HG03342 (cell line): ENCODE data around the gene IGSF21.
"Not testable (repeated sequence)": the region's sequence is repeated elsewhere in the genome, so short reads cannot be mapped to it uniquely, and the experiment has no call there.

Experiments used
- ATAC-seq: cut with Tn5 transposase; IDR thresholded peaks from one replicate; pipeline ENCODE4 v1.9.1; 2021; ENCODE audit warnings: mild to moderate bottlenecking, moderate library complexity; ENCODE audit not compliant: unreplicated experiment

IGSF21 gene

DNA sequence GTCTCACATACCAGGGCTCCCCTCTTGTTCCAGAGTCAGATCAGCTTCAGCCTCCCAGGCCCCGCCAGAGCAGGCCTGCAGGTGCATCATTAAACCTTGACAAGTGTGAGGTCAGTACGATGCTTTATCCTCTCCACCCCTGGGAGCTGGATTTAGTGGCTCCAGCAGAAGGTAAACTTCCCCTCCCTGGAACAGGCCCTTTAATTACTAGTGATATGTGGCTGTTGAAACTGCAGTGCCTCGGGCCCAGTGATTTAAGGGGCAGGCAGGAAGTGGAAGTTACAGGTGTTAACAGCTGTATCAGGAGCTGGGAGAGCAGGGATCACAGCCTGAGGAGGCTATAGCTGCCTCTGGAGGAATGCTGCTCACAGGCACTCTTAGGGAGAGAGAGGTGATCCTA is 240.8 kb downstream of the IGSF21 start:
- ATAC-seq: no peak

DNA sequence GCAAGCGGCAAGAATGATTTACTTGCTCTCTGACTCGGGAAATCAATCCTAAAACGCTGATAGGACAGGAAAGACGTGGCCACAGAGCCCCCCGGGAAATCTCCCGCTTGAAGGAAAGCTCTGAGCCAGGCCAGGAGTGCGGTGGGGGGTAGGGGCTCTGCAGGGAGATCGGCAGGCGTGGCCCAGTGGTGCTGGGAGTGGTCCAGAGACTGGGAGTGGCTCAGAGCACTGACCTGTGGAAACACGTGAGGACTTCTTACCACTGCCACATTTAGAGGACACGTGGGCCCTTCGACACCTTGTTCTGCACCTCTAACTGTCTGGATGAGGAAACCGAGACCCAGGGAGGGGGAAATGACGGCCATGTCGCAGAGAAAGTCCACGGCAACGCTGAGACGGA is 243.1 kb downstream of the IGSF21 start:
- ATAC-seq: no peak

DNA sequence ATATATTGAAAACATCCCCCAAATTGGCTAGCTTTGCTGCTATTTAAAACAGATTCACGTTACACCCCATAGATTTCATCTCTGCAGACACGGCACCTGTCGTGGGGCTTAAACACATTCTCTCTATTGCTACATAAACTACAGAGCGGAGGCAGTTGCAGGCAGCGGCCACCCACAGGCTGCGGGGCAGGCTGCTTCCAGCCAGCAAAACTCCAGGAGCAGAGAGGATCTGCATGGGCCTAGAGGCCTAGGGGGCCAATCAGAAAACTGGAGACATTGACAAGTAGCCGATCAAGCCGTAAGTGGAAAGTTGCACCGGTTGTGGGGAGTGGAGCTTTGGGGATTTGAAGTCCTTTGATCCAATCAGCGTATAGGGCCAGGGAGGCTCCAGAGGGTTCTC is 244.1 kb downstream of the IGSF21 start:
- no peak for ATAC-seq

DNA sequence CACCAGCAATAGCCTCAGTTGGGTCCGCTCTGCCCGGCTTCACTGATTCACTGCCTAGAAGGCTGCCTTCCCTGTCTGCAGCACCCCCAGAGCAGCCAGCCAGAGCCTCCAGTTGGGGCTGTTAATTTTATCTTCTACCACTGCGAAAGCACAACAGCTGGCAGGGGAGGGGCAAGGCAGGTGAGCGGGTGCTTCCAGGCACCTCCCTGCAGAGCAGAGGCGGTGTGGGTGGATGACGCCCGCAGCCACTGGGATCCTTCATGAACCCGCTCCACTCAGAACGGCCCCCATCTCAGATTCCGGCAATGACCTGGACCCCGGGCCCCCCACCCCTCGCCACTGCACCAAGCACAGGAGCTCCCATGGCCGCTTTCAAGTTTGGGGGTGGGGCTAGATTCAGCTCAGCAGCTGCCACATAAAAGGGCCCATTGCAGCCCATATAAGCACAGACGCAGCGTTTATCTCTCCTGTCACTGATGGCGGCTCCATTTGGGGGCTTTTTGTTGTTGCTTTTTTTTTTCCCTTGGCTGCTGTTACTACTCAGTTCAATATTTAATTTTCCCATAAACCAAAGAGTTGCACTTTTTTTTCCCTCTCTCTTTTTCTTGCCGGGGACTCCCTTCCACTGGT is 245.2 kb downstream of the IGSF21 start:
- ATAC-seq: no peak

DNA sequence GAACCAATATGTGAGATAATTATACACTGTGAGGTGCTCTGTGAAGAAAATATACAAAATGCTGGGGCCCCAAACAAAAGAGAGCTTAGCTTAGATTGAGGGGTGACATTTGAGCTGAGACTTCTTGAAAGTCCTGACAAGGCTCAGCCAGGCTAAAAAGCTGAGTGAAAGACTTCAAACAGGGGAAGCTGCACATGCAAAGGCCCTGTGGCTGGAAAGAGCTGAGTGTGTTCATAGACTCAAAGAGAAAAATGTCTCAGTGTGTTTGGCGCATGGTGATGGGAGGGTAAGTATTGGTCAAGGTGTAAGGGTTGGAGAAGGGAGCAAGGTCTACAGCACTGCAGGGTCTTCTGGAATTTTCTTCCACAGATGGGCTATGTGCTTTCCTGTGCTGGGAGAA is 245.9 kb downstream of the IGSF21 start:
- ATAC-seq: no peak

DNA sequence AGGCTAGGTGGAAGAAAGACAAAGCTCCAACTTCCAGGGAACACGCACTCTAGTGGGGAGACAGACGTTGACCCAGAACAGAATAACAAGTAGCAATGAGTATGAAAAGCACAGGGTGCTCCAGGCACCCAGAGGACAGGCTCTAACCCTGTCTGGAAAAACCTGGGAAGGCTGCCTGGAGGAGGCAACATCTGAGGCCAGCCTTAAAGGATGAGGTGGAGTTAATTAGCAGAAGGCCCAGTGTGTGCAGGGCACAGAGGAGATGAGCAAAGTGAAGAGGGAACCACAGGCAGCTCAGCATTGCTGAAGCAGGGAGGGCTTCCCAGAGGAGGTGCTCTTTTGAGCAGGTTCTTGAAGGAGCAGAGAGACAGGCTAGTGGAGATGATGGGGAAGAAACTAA is 246.4 kb downstream of the IGSF21 start:
- ATAC-seq: no peak

DNA sequence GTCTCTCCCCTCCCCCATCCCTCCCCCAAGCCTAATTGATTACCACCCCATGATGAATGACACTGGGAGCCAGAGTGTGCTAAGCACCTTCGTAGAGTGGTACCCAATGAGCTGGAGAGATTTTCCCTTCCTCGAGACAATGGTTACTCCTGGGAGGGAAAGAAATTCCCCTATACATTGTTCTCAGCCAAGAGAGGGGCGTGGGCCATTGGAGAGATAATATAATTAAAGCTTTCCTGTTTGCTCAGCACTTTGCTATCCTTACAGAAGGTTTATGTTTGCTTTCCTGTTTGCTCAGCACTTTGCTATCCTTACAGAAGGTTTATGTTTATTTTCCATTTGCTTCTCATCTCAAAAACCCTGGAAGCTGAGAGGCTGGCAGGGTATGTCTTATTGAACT is 247.0 kb downstream of the IGSF21 start:
- ATAC-seq: no peak

DNA sequence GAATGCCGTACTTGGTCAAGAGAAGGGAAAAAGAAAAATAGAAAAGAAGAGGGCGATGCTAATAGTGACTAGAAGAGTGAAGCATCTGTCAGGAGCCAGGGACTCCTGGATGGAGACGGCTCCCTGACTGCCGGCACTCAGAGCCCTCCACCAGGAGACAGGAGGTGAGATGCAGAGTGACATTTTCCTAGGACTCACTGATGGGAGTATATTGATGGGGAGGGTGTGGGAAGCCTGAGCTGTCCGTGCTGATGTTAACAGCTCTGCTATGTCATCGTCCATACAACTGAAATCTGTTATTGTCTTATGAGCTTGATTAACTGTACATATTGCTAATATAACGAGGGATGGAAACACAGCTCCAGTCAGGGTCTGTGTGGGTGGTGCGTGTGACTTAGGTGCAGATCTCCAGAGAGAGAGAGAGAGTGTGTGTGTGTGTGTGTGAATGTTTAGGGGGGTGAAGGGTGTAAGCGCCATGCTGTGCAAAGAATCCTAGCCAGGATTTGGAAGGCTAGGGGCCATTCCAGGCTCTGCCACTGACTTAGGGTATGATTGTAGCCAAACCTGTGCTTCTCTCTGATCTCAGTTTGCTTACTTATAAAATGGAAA is 250.1 kb downstream of the IGSF21 start:
- no peak for ATAC-seq

DNA sequence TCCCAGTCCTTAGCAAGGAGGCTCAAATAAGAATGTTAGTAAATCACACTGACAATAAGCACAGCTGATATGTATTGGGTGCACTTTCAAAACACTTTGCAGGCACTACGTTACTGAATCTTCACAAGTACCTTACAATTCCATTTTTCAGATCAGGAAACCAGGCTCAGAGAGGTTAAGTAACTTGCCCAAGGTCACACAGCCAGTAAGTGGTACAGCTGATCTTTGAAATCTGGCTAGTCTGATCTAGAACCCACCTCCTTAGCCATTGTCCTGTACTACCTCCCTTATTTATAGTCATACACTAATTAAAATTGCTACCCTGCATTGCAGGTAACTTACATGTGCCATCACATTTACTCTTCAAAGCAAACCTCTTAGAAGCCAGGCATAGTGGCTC is 251.0 kb downstream of the IGSF21 start:
- no peak for ATAC-seq

DNA sequence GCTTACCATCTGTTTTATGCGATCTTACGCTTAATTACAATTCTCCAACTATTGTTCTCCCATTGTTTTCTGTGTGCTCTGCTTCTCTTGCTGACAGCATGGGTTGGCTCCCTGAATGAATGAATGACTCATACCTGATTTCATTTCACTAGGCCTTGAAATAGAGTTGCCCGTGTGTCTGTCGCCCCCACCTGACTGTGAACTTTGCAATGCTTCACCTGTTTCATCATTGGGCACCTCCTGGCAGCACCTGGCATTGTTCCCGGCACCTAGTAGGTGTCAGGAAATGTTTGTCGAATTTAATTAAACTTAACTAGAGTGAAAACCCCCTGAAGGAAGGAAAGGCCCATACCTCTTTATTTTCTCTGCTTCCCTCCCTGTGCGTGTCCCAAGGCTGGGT is 252.7 kb downstream of the IGSF21 start:
- no peak for ATAC-seq

DNA sequence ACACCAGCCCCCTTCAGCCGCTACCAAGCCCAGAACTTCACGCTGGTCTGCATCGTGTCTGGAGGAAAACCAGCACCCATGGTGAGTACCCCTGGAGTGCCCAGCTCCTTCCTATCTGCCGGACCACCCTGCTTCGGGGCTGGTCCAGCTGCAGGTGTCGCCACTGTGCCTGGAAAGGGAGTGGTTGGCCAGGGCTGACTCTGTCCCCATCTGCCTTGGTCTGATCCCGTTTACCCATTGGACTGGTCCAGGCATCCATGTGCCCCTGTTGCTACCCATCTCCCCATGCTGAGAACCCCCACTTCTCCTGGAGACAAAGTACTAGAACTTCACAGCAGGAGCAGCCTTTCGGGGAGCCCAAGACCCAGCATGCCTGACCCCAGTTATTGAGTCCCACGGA is 254.6 kb downstream of the IGSF21 start:
- no peak for ATAC-seq

DNA sequence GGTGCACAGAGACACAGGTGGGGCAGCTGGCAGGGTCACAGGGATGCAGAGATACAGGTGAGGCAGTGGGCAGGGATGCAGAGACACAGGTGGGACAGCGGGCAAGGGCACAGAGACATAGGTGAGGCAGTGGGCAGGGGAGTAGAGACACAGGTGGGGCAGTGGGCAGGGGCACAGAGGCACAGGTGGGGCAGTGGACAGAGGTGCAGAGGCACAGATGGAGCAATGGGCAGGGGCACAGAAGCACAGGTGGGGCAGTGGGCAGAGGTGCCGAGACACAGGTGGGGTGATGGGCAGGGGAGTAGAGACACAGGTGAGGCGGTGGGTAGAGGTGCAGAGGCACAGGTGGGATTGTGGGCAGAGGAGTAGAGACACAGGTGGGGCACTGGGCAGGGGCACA is 255.8 kb downstream of the IGSF21 start:
- ATAC-seq: no peak

DNA sequence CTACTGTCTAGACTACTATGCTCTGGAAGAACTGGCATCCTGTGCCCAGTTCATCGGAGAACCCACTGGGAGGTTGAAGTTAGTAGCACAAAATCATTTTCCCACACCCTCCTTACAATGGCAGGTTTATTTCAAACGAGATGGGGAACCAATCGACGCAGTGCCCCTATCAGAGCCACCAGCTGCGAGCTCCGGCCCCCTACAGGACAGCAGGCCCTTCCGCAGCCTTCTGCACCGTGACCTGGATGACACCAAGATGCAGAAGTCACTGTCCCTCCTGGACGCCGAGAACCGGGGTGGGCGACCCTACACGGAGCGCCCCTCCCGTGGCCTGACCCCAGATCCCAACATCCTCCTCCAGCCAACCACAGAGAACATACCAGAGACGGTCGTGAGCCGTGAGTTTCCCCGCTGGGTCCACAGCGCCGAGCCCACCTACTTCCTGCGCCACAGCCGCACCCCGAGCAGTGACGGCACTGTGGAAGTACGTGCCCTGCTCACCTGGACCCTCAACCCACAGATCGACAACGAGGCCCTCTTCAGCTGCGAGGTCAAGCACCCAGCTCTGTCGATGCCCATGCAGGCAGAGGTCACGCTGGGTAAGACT is 257.6 kb downstream of the IGSF21 start:
- ATAC-seq: no peak

DNA sequence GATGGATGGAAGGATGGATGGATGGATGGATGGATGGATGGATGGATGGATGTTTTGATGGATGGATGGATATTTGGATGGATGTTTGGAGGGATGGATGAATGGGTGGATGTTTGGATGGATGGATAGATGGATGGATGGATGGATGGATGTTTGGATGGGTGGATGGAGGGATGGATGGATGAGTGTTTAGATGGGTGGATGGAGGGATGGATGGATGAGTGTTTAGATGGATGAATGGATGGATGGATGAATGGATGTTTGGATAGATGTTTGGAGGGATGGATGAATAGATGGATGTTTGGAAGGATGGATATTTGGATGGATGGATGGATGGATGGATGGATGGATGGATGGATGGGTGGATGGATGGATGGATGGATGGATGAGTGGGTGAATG is 264.9 kb downstream of the IGSF21 start:
- not testable (repeated sequence) for ATAC-seq

DNA sequence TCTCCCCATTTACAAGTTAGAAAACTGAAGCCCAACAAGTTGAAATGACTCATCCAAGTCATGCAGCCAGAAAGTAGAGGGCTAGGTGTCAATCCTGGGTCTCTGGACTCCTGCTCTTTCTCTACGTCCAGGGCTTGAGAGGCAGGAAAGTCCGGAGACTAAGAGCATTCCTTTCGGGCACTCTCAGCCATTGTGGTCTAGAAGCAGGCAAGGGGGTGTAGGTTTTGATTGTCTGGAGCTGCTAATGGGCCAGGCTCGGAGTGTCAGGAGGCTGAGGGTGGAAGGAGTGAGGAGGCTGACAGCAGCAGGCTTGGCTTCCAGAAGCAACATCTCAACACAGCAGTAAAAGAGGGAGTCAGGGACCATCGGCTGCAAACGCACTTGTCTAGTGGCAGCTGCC is 265.6 kb downstream of the IGSF21 start:
- ATAC-seq: no peak

DNA sequence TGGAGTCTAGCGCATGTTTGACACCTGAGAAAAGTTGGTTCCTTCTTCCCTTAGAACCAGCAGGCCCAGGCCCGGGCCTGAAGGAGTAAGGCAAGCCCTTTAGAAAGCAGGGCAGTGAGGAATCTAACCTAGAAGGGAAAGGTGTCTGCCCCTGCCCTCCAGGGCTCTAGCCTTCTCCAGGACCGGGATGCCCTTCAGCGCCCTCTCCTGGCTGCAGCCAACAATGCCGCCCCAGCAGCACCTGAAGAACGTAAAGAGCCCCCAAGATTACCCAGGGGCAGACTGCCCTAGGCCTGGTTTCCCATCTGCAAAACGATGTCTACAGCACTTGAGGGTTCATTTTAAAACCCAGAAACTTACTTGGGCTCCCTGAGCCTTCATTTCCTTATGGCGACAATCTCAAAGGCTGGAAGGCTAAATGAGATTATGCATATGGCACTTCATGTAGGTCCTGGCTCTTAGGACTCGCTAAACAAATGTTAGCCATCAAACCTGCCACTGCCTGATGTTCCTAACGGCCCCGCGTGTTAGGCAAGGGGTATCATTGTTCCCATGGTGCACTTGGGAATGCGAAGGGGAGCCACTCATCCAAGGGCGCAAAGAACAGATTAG is 266.4 kb downstream of the IGSF21 start:
- ATAC-seq: no peak

DNA sequence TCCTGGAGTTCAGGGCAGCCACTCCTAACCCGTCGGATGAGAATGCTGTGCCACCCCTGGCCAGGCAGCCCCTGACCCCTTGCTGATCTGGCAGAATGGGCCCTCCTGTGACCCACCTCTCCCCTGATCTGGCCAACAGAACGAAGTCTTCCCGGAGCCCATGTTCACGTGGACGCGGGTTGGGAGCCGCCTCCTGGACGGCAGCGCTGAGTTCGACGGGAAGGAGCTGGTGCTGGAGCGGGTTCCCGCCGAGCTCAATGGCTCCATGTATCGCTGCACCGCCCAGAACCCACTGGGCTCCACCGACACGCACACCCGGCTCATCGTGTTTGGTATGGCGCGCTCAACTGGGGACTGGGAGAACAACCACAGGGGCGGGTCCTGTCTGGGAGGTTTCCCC is 269.1 kb downstream of the IGSF21 start:
- ATAC-seq: no peak

DNA sequence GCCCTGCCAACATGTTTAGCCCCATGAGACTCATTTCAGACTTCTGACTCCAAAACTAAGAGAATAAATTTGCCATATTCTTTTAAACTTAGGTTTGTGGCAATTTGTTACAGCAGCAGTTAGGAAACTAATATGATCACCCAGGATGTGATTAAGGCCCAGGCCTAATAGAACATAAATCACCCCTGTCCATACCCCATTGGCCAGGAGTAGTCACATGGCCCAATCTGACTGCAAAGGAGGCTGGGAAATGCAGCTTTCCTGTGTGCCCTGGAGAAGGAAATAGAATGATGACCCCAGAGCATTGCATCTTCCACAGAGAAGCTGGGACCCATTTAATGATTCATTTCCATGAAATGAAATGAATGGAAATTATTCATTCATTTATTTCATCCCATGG is 272.7 kb downstream of the IGSF21 start:
- ATAC-seq: no peak

DNA sequence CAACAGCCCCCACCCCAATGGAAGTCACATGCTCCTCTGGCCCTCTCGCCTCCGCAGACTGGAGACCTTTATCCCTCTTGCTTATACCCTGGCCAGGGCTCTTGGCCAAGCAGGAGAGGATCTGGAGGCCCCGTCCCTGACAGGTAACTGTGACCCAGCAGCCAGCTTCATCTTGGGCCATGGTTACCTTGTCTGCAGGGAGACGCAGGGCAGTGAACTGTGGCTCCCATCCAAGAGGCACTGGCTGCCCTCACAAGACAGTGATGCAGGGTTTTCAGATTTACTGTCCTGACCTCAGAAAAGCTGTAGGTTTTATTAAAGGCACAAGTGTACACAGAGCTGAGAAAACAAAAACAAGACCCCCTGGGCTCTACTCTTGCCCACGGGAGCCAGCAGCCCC is 276.5 kb downstream of the IGSF21 start:
- ATAC-seq: no peak

DNA sequence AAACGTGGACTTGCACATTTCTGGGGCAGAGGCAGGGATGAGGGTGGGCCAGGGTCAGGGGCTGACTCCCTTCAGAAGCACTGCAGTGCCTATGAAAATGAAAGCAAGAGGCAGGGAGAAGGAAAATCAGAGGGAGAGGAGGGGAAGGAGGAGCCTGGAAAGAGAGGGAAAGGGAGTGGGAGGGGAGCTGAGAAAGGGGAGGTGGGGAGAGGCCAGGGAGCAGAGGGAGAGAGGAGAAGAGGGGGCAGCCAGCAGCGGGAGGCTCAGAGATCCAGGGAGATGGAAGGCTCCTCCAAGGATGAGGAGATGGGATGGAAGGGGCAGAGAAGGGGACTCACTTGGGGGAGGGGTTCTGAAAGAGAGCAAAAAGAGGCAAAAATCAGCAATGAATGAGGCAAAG is 276.9 kb downstream of the IGSF21 start:
- ATAC-seq: no peak

DNA sequence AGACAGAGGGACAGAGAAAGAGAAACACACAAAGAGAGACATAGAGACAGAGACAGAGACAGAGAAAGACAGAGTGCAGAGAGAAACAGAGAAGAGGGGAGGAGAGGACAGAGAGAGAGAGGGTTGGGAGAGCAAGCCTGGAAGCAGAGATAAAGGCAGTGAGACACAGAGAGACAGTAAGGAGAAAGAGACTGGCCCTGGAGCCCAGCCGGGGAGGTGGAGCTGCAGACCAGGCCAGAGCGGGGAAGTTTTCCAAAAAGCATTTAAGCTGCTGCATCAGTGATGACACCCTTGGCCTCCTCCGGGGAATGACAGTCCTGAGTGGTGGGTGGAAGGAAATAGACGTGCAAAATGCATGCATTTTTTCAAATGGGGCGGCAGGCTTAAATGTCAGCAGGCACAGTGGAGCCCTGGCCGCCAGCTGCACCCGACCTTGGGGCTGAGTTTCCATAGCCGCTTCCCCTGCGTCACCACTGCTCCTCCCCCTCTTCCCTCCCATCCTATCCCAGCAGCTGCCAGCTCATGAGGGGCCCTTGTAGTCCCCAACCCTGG is 277.7 kb downstream of the IGSF21 start:
- ATAC-seq: no peak

DNA sequence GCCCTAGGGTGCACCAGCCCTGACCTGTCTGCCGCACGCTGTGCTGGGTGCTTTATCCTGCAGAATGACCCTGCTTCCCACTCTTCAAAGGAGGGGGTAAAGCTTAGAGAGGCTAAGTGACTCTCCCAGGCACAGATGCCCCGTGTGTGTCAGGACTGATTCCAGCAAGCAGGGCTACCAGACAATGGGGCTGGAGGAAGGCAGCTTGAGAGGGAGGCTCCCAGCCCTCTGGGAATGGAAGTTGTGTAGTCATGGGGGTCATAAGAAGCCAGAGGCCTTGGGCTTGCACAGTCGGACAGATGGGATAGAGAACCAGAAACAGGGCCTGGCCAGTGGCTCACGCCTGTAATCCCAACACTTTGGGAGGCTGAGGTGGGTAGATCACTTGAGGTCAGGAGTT is 279.0 kb downstream of the IGSF21 start:
- no peak for ATAC-seq
